SU-DHL-6 (cell line): ENCODE measurements around the gene LGALS1.

Experiments
- H2AFZ ChIP-seq: fragments of 200-600 bp; sonication (generic); 2 replicates; pipeline ENCODE4 v1.6.1; 2014; ENCODE audit warnings: low read depth, mild to moderate bottlenecking, moderate library complexity, mixed read lengths, antibody characterized with exemption, low read length; ENCODE audit not compliant: severe bottlenecking
- H3F3A ChIP-seq: fragments of 200-600 bp; shearing (Covaris generic); 2 replicates; pipeline ENCODE4 v1.6.0; 2016; ENCODE audit warnings: antibody characterized with exemption, mild to moderate bottlenecking; ENCODE audit not compliant: insufficient read depth
- H3K27ac ChIP-seq: fragments of 200-600 bp; sonication (generic); 2 replicates; pipeline ENCODE4 v1.5.1; 2016; ENCODE audit warnings: low read depth, mild to moderate bottlenecking, low read length, moderate library complexity, mixed read lengths
- H3K27me3 ChIP-seq: fragments of 200-600 bp; sonication (generic), shearing (Covaris generic); 2 replicates; pipeline ENCODE4 v1.6.0; 2014; ENCODE audit warnings: mild to moderate bottlenecking, low read length
- H3K36me3 ChIP-seq: fragments of 200-600 bp; sonication (generic); 2 replicates; pipeline ENCODE4 v1.6.1; 2014; ENCODE audit warnings: mild to moderate bottlenecking, low read length, mixed read lengths
- H3K4me2 ChIP-seq: fragments of 300-600, 200-600 bp; shearing (Covaris generic), sonication (generic); 2 replicates; pipeline ENCODE4 v1.6.0; 2014; ENCODE audit warnings: low read length, low read depth, mild to moderate bottlenecking; ENCODE audit not compliant: poor library complexity, severe bottlenecking
- H3K4me3 ChIP-seq: fragments of 200-600 bp; sonication (generic); 2 replicates; pipeline ENCODE4 v1.5.1; 2014; ENCODE audit warnings: antibody characterized with exemption, low read length, mild to moderate bottlenecking, mixed read lengths; ENCODE audit not compliant: insufficient read depth, poor library complexity, severe bottlenecking
- H3K79me2 ChIP-seq: fragments of 200-600 bp; sonication (generic); 2 replicates; pipeline ENCODE4 v1.6.1; 2014; ENCODE audit warnings: mild to moderate bottlenecking, low read length, moderate library complexity; ENCODE audit not compliant: insufficient read depth
- H3K9ac ChIP-seq: fragments of 200-600 bp; sonication (generic); 2 replicates; pipeline ENCODE4 v1.7.0; 2014; ENCODE audit warnings: mild to moderate bottlenecking, low read length
- H3K9me2 ChIP-seq: fragments of 200-600 bp; sonication (generic); replicated peaks from 2 replicates; pipeline ENCODE4 v1.6.1; 2014; ENCODE audit warnings: low read length; ENCODE audit not compliant: insufficient read depth
- H3K9me3 ChIP-seq: fragments of 200-600 bp; sonication (generic); 2 replicates; pipeline ENCODE4 v1.6.1; 2014; ENCODE audit warnings: low read length, mixed read lengths; ENCODE audit not compliant: insufficient read depth
- H4K20me1 ChIP-seq: fragments of 200-600 bp; sonication (generic); 2 replicates; pipeline ENCODE4 v1.6.1; 2014; ENCODE audit warnings: low read depth, mild to moderate bottlenecking, antibody characterized with exemption, low read length, moderate library complexity, mixed read lengths
- EZH2phosphoT487 ChIP-seq: fragments of 200-600 bp; sonication (generic), shearing (Covaris generic); conservative IDR thresholded peaks from 2 replicates; pipeline ENCODE4 v1.6.1; 2018; ENCODE audit warnings: mild to moderate bottlenecking, antibody characterized with exemption, low read length, moderate library complexity, mixed read lengths
- TF ChIP-seq, protein P1 (sequence below): fragments of 200-600 bp; sonication (generic); IDR thresholded peaks from one replicate; pipeline ENCODE4 v1.5.1; 2017; ENCODE audit warnings: antibody characterized with exemption, mild to moderate bottlenecking, low read length, moderate library complexity; ENCODE audit not compliant: insufficient read depth, poor library complexity, severe bottlenecking

The LGALS1 gene

DNA sequence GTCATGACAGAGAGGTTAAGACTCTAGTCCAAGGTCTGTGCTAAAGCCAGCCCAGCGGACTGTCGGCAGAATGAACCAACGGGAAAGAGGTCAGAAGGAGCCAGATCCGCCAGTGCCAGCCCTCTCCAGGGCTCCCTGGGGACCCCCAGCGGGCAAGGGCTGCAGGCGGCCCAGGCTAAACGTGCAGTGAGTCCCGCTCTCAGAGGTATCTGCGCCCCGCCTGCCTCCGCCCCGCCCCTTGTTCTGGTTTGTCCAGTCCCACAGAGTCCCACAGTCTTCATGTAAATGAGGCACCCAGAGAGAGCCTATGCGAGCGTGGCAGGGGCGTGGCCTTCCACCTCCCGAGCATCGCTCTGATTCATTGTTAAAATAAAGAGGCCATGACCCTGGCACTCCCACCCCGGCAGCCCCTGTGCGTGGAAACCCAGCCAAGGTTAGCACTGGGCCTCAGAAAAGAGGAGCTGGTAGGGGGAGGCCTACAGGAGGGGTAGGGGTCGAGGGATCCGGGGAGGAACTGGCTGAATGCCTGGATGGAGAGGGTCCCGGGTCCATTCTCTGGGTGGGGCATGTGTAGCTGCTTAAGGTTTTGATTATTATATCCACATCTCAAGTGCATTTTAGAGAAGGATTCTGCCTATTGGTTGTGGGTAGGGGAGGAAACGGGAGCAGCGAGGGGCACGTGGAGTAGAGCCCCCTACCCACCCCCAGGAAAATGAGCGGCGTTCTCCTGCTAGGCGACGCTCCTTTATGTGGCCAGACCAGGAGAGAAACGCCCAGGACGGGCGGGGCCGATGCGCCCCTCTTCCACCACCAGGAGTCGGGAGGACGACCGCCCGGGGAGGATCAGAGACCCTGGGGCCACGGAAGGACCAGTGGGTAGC is 21.5 kb downstream of the LGALS1 start, which contains the start of gene TRIOBP:
Gene TRIOBP, plus strand, starts transcription at position 392 of the 881 bp plus-strand sequence. CDS start 4,318 bp downstream, outside the sequence.
- no peaks in the 10 kb centered on the region for H3K27me3 ChIP-seq
- no peaks in the 10 kb centered on the region for H3K9me3 ChIP-seq
- H3K4me3 ChIP-seq = no peak within 1 kb of the TSS
- peak within 1 kb of the TSS; percentile 49 for H3K4me2 ChIP-seq
- TF ChIP-seq, protein P1, sequence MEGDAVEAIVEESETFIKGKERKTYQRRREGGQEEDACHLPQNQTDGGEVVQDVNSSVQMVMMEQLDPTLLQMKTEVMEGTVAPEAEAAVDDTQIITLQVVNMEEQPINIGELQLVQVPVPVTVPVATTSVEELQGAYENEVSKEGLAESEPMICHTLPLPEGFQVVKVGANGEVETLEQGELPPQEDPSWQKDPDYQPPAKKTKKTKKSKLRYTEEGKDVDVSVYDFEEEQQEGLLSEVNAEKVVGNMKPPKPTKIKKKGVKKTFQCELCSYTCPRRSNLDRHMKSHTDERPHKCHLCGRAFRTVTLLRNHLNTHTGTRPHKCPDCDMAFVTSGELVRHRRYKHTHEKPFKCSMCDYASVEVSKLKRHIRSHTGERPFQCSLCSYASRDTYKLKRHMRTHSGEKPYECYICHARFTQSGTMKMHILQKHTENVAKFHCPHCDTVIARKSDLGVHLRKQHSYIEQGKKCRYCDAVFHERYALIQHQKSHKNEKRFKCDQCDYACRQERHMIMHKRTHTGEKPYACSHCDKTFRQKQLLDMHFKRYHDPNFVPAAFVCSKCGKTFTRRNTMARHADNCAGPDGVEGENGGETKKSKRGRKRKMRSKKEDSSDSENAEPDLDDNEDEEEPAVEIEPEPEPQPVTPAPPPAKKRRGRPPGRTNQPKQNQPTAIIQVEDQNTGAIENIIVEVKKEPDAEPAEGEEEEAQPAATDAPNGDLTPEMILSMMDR = peak; percentile 17
- no peak for TF ChIP-seq EZH2phosphoT487
- no peaks in the 10 kb centered on the region for H3K79me2 ChIP-seq
- H3K9ac ChIP-seq = peak within 1 kb of the TSS; percentile 6; the same call in 1 of the 2 replicates
- H3F3A ChIP-seq = no peaks in the 10 kb centered on the region
- H3K27ac ChIP-seq = no peak within 1 kb of the TSS
- no peak within 1 kb of the TSS for H2AFZ ChIP-seq
- H3K9me2 ChIP-seq = no peaks in the 10 kb centered on the region
- no peaks in the 10 kb centered on the region for H3K36me3 ChIP-seq
- no peaks in the 10 kb centered on the region for H4K20me1 ChIP-seq

DNA sequence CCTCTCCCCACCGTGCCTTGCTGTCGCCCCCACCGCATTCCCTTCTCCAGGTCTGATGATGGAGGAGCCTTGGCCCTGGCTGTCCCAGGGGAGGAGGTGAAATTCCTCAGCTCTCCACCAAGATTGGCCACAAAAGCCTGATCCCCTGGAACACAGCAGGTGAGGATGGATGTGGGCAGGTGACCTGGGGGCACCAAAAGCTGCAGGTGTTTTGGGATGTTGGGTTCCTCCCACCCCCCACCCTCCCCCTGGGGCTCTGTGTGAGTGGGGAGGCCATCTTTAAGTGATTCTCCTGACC is 22.1 kb downstream of the LGALS1 start:
- no peaks in the 10 kb centered on the region for H3K9me3 ChIP-seq
- H3K79me2 ChIP-seq = no peaks in the 10 kb centered on the region
- no peaks in the 10 kb centered on the region for H3F3A ChIP-seq
- no peaks in the 10 kb centered on the region for H3K36me3 ChIP-seq
- no peak overlapping the region for H3K9ac ChIP-seq
- no peaks in the 10 kb centered on the region for H4K20me1 ChIP-seq
- no peaks in the 10 kb centered on the region for H3K9me2 ChIP-seq
- TF ChIP-seq EZH2phosphoT487 = no peak
- TF ChIP-seq, protein P1 = no peak
- H3K27ac ChIP-seq = no peak overlapping the region
- no peaks in the 10 kb centered on the region for H3K27me3 ChIP-seq
- no peak overlapping the region for H3K4me2 ChIP-seq
- no peak overlapping the region for H3K4me3 ChIP-seq
- no peak overlapping the region for H2AFZ ChIP-seq

DNA sequence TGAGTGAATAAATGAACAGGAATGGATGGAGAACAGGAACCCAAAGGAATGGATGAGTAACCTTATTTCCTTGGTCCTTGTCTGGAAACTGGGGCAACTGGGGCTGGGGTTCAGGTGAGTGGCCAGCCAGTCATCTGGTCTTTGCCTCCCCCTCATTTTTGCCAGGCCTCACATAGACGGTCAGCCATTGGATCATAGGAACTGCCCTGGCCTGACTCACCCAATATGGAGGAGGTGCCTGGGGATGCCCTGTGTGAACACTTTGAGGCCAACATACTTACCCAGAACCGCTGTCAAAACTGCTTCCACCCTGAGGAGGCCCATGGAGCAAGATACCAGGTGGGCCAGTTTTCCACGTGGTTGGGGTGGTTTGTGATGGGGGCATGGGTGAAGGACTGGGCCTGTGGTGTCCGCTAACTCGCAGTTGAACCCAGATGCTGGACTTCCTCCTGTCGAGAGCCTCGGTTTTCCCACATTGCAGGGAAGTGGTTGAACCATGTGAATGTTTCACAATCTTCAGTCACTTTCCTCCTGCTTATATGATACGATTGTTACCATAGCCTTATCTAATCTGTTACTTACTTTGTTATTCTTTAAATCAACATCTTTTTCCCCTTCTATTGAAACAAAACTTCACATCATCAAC is 25.8 kb downstream of the LGALS1 start:
- no peaks in the 10 kb centered on the region for H3K9me3 ChIP-seq
- H3K4me2 ChIP-seq = no peak overlapping the region
- H3K9ac ChIP-seq = no peak overlapping the region
- H3K27me3 ChIP-seq = no peaks in the 10 kb centered on the region
- no peaks in the 10 kb centered on the region for H4K20me1 ChIP-seq
- no peak for TF ChIP-seq EZH2phosphoT487
- TF ChIP-seq, protein P1 = no peak
- no peak overlapping the region for H3K4me3 ChIP-seq
- H3K36me3 ChIP-seq = no peaks in the 10 kb centered on the region
- H3K27ac ChIP-seq = no peak overlapping the region
- no peak overlapping the region for H2AFZ ChIP-seq
- no peaks in the 10 kb centered on the region for H3K79me2 ChIP-seq
- H3F3A ChIP-seq = no peaks in the 10 kb centered on the region
- H3K9me2 ChIP-seq = no peaks in the 10 kb centered on the region
